Bronchial epithelial cell (primary cell): Measurements from ENCODE around the gene MLPH. TPM values are rescaled to one million over a fixed set of nuclear protein-coding genes. Genes with fewer than 3 reads are reported as not detected.

Source experiments
- DNase-seq: peaks from one replicate; pipeline ENCODE4 v3.0.0-alpha.2; 2010; ENCODE audit warnings: low read depth
- FAIRE-seq: peaks from 2 replicates; lab custom pipeline; 2011; peaks lifted over from hg19 to GRCh38; lab: Jason Lieb, UNC
- H3K27me3 ChIP-seq: 2 replicates; pipeline ENCODE4 v1.5.1; 2011; ENCODE audit warnings: low read length; ENCODE audit not compliant: control insufficient read depth, insufficient read depth
- H3K36me3 ChIP-seq: 2 replicates; pipeline ENCODE4 v1.5.1; 2011; ENCODE audit warnings: low read length; ENCODE audit not compliant: control insufficient read depth, insufficient read depth
- H3K4me3 ChIP-seq: 2 replicates; pipeline ENCODE4 v1.5.1; 2011; ENCODE audit warnings: mild to moderate bottlenecking, low read depth, low read length, control low read depth
- CTCF ChIP-seq: IDR thresholded peaks from 2 replicates; pipeline ENCODE4 v1.5.1; 2011; ENCODE audit warnings: mild to moderate bottlenecking, moderate library complexity, low read length, control low read depth, inconsistent platforms; ENCODE audit not compliant: insufficient read depth, severe bottlenecking
- total RNA-seq: library from RNA; depleted of rRNA; stranded (reverse); fragments of >200 nt; gene quantifications from 2 replicates; pipeline ENCODE4 v1.2.1, GENCODE V29; 2014

MLPH gene
- total RNA-seq, 1 donor from 2014 or later, result 6.6 TPM

- no peak overlapping the region for H3K4me3 ChIP-seq
- no peak for FAIRE-seq
Observed at GRCh38 chr2:237453671-237454070, 33.4 kb upstream of the MLPH start.

GRCh38 chr2:237455764-237456163 is 31.3 kb upstream of the MLPH start:
- Histone ChIP-seq H3K27me3 (no peaks in the 10 kb centered on the region), H3K36me3 (no peaks in the 10 kb centered on the region), H3K4me3 (no peak overlapping the region)
- DNase-seq (no peak), FAIRE-seq (no peak)
- TF ChIP-seq CTCF, result no peak

More at GRCh38 chr2:237453671-237454070, 33.4 kb upstream of the MLPH start:
- no peaks in the 10 kb centered on the region for H3K27me3 ChIP-seq
- DNase-seq, result no peak
- no peak for TF ChIP-seq CTCF
- H3K36me3 ChIP-seq, result no peaks in the 10 kb centered on the region

- Histone ChIP-seq H3K4me3 (no peak overlapping the region), H3K27me3 (no peaks in the 10 kb centered on the region), H3K36me3 (no peaks in the 10 kb centered on the region)
- TF ChIP-seq CTCF, result no peak
- no peak for FAIRE-seq
- peak; percentile 30 for DNase-seq
Observed at GRCh38 chr2:237456200-237456843, 30.7 kb upstream of the MLPH start.

- TF ChIP-seq CTCF, result no peak
- FAIRE-seq (peak; percentile 93), DNase-seq (no peak)
- H3K4me3 ChIP-seq, result no peak overlapping the region
- H3K27me3 ChIP-seq, result no peaks in the 10 kb centered on the region
- H3K36me3 ChIP-seq, result no peaks in the 10 kb centered on the region
Observed at GRCh38 chr2:237457388-237457941, 29.6 kb upstream of the MLPH start.

GRCh38 chr2:237458519-237458918 is 28.5 kb upstream of the MLPH start:
- FAIRE-seq (no peak), DNase-seq (no peak)

More at GRCh38 chr2:237458519-237458918, 28.5 kb upstream of the MLPH start:
- TF ChIP-seq CTCF, result no peak
- no peak overlapping the region for H3K4me3 ChIP-seq
- H3K36me3 ChIP-seq, result no peaks in the 10 kb centered on the region
- no peaks in the 10 kb centered on the region for H3K27me3 ChIP-seq
